HG02870 (cell line): ENCODE data around the gene RCAN1.
"Not testable (repeated sequence)": the region's sequence is repeated elsewhere in the genome, so short reads cannot be mapped to it uniquely, and the experiment has no call there.

Experiments used
- ATAC-seq: cut with Tn5 transposase; IDR thresholded peaks from one replicate; pipeline ENCODE4 v1.9.1; 2021; ENCODE audit warnings: mild to moderate bottlenecking, moderate library complexity; ENCODE audit not compliant: unreplicated experiment

RCAN1 gene

GRCh38 chr21:34621434-34622350 is 6.8 kb upstream of the RCAN1 start:
- no peak for ATAC-seq

GRCh38 chr21:34619841-34620665 is 5.1 kb upstream of the RCAN1 start:
- no peak for ATAC-seq

GRCh38 chr21:34618941-34619340 is 4.0 kb upstream of the RCAN1 start:
- no peak for ATAC-seq

- no peak for ATAC-seq
Observed at GRCh38 chr21:34617753-34618339, 2.9 kb upstream of the RCAN1 start.

GRCh38 chr21:34615487-34615814 is 538 bp upstream of the RCAN1 start:
- no peak for ATAC-seq

GRCh38 chr21:34613679-34614627 is 960 bp downstream of the RCAN1 start:
- no peak for ATAC-seq

- no peak for ATAC-seq
Observed at GRCh38 chr21:34612557-34612956, 2.4 kb downstream of the RCAN1 start.

GRCh38 chr21:34612056-34612455 is 2.9 kb downstream of the RCAN1 start:
- ATAC-seq: no peak

GRCh38 chr21:34611528-34611927 is 3.4 kb downstream of the RCAN1 start:
- ATAC-seq: no peak

GRCh38 chr21:34609933-34610549 is 4.9 kb downstream of the RCAN1 start:
- ATAC-seq: no peak

GRCh38 chr21:34609244-34609932 is 5.5 kb downstream of the RCAN1 start:
- no peak for ATAC-seq

GRCh38 chr21:34607376-34607775 is 7.5 kb downstream of the RCAN1 start:
- not testable (repeated sequence) for ATAC-seq

- ATAC-seq: no peak
Observed at GRCh38 chr21:34606621-34607020, 8.3 kb downstream of the RCAN1 start.

- ATAC-seq: no peak
Observed at GRCh38 chr21:34606051-34606450, 8.9 kb downstream of the RCAN1 start.

- not testable (repeated sequence) for ATAC-seq
Observed at GRCh38 chr21:34604956-34605355, 10.0 kb downstream of the RCAN1 start.

- no peak for ATAC-seq
Observed at GRCh38 chr21:34604556-34604955, 10.4 kb downstream of the RCAN1 start.

GRCh38 chr21:34603710-34604057 is 11.2 kb downstream of the RCAN1 start:
- ATAC-seq: no peak

GRCh38 chr21:34603002-34603709 is 11.8 kb downstream of the RCAN1 start:
- ATAC-seq: peak; percentile 57

- ATAC-seq: no peak
Observed at GRCh38 chr21:34602061-34602460, 12.9 kb downstream of the RCAN1 start.
